Astrocyte (in vitro differentiated cells and primary cell): Measurements from ENCODE around the gene RNF223. TPM values are rescaled to one million over a fixed set of nuclear protein-coding genes. Genes with fewer than 3 reads are reported as not detected.

Experiments
- DNase-seq: peaks from one replicate; pipeline ENCODE4 v3.0.0-alpha.2; 2010; ENCODE audit warnings: low read depth
- FAIRE-seq: peaks from 2 replicates; lab custom pipeline; 2011; peaks lifted over from hg19 to GRCh38; lab: Jason Lieb, UNC
- H2AFZ ChIP-seq: 2 replicates; pipeline ENCODE4 v1.6.0; 2012; ENCODE audit warnings: low read depth, low read length, inconsistent platforms
- H3K27ac ChIP-seq: 2 replicates; pipeline ENCODE4 v1.5.1; 2011; ENCODE audit warnings: low read depth, low read length, inconsistent platforms
- H3K27me3 ChIP-seq: 2 replicates; pipeline ENCODE4 v1.6.0; 2011; ENCODE audit warnings: low read length, inconsistent platforms; ENCODE audit not compliant: insufficient read depth
- H3K36me3 ChIP-seq: 2 replicates; pipeline ENCODE4 v1.5.1; 2011; ENCODE audit warnings: low read length, inconsistent platforms; ENCODE audit not compliant: insufficient read depth
- H3K4me1 ChIP-seq: 2 replicates; pipeline ENCODE4 v1.5.1; 2011; ENCODE audit warnings: low read length, inconsistent platforms; ENCODE audit not compliant: insufficient read depth
- H3K4me2 ChIP-seq: 2 replicates; pipeline ENCODE4 v1.6.0; 2012; ENCODE audit warnings: low read length, inconsistent platforms
- H3K4me3 ChIP-seq: 2 replicates; pipeline ENCODE4 v1.5.1; 2011; ENCODE audit warnings: low read depth, mild to moderate bottlenecking, low read length, inconsistent platforms; ENCODE audit not compliant: insufficient read depth
- H3K79me2 ChIP-seq: 2 replicates; pipeline ENCODE4 v1.6.0; 2012; ENCODE audit warnings: mild to moderate bottlenecking, low read length, inconsistent platforms; ENCODE audit not compliant: insufficient read depth
- H3K9ac ChIP-seq: 2 replicates; pipeline ENCODE4 v1.6.0; 2012; ENCODE audit warnings: mild to moderate bottlenecking, low read length, inconsistent platforms
- H3K9me3 ChIP-seq: 2 replicates; pipeline ENCODE4 v1.5.1; 2012; ENCODE audit warnings: low read depth, mild to moderate bottlenecking, low read length, inconsistent platforms; ENCODE audit not compliant: insufficient read depth
- H4K20me1 ChIP-seq: 2 replicates; pipeline ENCODE4 v1.6.0; 2012; ENCODE audit warnings: low read length, inconsistent platforms; ENCODE audit not compliant: insufficient read depth
- H3K27ac Mint-ChIP-seq: one replicate; pipeline ENCODE4 v1.8.0; 2021; ENCODE audit warnings: mild to moderate bottlenecking, mixed read lengths; ENCODE audit not compliant: unreplicated experiment
- H3K27me3 Mint-ChIP-seq: one replicate; pipeline ENCODE4 v1.8.0; 2021; ENCODE audit warnings: low read depth, mixed read lengths; ENCODE audit not compliant: unreplicated experiment
- H3K36me3 Mint-ChIP-seq: one replicate; pipeline ENCODE4 v1.8.0; 2021; ENCODE audit warnings: low read depth, mixed read lengths; ENCODE audit not compliant: unreplicated experiment
- H3K4me1 Mint-ChIP-seq: one replicate; pipeline ENCODE4 v1.8.0; 2021; ENCODE audit warnings: low read depth, mixed read lengths; ENCODE audit not compliant: unreplicated experiment
- H3K4me3 Mint-ChIP-seq: one replicate; pipeline ENCODE4 v1.8.0; 2021; ENCODE audit warnings: mild to moderate bottlenecking, moderate library complexity, mixed read lengths; ENCODE audit not compliant: unreplicated experiment
- H3K9me3 Mint-ChIP-seq: one replicate; pipeline ENCODE4 v1.8.0; 2021; ENCODE audit warnings: mild to moderate bottlenecking, mixed read lengths; ENCODE audit not compliant: unreplicated experiment
- EZH2 ChIP-seq: IDR thresholded peaks from 2 replicates; pipeline ENCODE4 v1.6.1; 2012; ENCODE audit warnings: mild to moderate bottlenecking, low read length, inconsistent platforms; ENCODE audit not compliant: insufficient read depth
- total RNA-seq: library from RNA; stranded (reverse); gene quantifications from 2 replicates; pipeline ENCODE4 v1.2.1, GENCODE V29; 2021
- TF ChIP-seq, protein P1 (sequence below): IDR thresholded peaks from 2 replicates; pipeline ENCODE4 v1.5.1; 2011; ENCODE audit warnings: low read depth, mild to moderate bottlenecking, inconsistent platforms, low read length, moderate library complexity; ENCODE audit not compliant: insufficient read depth

Gene RNF223
- total RNA-seq, 1 donor from 2014 or later: 0.18 TPM

DNA sequence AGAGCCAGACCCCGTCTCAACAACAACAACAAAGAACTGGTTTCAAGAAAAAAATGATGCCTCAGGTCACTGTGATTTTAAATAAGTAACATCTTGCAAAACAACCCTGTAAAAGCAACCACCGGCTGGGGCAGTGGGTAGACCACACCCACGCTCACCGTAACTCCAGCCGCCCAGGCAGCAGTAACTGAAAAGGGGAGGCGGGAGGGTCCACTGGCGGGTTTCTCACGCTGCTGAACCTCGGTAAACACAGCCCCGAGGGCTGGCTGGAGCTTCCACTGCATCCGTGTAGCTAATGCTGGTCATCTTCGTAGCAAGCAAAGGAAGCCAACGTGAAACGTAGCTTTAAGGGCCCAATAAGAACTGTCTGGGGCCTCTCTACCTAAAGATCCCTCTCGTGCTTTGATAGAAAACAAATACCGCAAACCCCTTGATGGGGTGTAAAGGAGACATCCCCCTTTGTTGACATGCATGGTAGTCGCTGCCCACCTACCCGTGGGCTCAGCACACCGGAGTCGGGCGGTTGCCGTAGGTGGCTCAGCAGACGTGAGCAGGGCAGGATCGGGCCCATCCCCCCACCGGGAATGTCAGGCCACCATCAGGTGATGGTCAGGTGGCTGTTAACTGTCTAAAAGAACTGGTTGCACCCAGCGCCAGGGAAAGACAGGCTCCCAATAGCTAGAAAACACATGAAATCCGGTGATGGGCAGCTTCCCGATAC, 37.6 kb upstream of the RNF223 start:
- Histone ChIP-seq H3K9ac (no peak overlapping the region), H3K4me3 (no peak overlapping the region), H3K9me3 (peaks cover 6% of the 10 kb centered on the region), H3K27me3 (no peaks in the 10 kb centered on the region), H3K36me3 (no peaks in the 10 kb centered on the region), H3K27ac (no peak overlapping the region), H4K20me1 (peaks cover 10% of the 10 kb centered on the region), H3K4me1 (no peaks in the 10 kb centered on the region), H3K79me2 (peaks cover 49% of the 10 kb centered on the region), H3K4me2 (no peak overlapping the region), H2AFZ (no peak overlapping the region)
- no peak overlapping the region for H3K4me3 Mint-ChIP-seq
- H3K36me3 Mint-ChIP-seq: peaks cover 12% of the 10 kb centered on the region
- no peak for TF ChIP-seq EZH2
- TF ChIP-seq, protein P1, sequence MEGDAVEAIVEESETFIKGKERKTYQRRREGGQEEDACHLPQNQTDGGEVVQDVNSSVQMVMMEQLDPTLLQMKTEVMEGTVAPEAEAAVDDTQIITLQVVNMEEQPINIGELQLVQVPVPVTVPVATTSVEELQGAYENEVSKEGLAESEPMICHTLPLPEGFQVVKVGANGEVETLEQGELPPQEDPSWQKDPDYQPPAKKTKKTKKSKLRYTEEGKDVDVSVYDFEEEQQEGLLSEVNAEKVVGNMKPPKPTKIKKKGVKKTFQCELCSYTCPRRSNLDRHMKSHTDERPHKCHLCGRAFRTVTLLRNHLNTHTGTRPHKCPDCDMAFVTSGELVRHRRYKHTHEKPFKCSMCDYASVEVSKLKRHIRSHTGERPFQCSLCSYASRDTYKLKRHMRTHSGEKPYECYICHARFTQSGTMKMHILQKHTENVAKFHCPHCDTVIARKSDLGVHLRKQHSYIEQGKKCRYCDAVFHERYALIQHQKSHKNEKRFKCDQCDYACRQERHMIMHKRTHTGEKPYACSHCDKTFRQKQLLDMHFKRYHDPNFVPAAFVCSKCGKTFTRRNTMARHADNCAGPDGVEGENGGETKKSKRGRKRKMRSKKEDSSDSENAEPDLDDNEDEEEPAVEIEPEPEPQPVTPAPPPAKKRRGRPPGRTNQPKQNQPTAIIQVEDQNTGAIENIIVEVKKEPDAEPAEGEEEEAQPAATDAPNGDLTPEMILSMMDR: no peak
- H3K27me3 Mint-ChIP-seq: no peaks in the 10 kb centered on the region
- H3K27ac Mint-ChIP-seq: no peak overlapping the region
- peaks cover 4% of the 10 kb centered on the region for H3K9me3 Mint-ChIP-seq
- FAIRE-seq: no peak
- no peaks in the 10 kb centered on the region for H3K4me1 Mint-ChIP-seq
- DNase-seq: no peak

DNA sequence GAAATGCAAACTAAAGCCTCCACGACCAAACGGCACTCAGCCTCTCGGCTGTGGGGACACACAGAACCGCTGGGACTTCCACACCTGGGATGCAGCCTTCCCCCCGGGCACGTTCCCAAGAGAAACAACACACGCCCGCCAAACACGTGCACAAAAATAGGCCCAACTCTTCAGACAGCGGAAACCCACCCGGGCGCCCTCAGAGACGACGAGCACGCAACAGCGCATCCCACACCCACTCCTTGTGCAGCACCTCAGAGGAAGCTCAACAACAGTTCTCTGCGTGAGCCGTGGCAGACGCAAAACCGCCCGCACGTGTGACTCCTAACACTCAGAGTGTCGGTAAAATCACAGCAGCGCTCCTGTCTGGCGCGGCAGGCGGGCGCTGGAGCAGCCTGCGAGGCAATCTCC, 36.5 kb upstream of the RNF223 start:
- Histone ChIP-seq H3K4me3 (no peak overlapping the region), H2AFZ (no peak overlapping the region), H3K4me2 (no peak overlapping the region), H3K9me3 (peaks cover 6% of the 10 kb centered on the region), H3K36me3 (no peaks in the 10 kb centered on the region), H3K9ac (no peak overlapping the region), H3K27me3 (no peaks in the 10 kb centered on the region), H3K27ac (no peak overlapping the region), H4K20me1 (peaks cover 10% of the 10 kb centered on the region), H3K79me2 (peaks cover 59% of the 10 kb centered on the region), H3K4me1 (no peaks in the 10 kb centered on the region)
- Mint-ChIP-seq H3K4me3 (no peak overlapping the region), H3K4me1 (no peaks in the 10 kb centered on the region), H3K36me3 (peaks cover 12% of the 10 kb centered on the region), H3K27ac (peak overlapping the region; percentile 1), H3K9me3 (peaks cover 6% of the 10 kb centered on the region), H3K27me3 (no peaks in the 10 kb centered on the region)
- TF ChIP-seq, protein P1: no peak
- no peak for TF ChIP-seq EZH2
- DNase-seq (no peak), FAIRE-seq (no peak)

DNA sequence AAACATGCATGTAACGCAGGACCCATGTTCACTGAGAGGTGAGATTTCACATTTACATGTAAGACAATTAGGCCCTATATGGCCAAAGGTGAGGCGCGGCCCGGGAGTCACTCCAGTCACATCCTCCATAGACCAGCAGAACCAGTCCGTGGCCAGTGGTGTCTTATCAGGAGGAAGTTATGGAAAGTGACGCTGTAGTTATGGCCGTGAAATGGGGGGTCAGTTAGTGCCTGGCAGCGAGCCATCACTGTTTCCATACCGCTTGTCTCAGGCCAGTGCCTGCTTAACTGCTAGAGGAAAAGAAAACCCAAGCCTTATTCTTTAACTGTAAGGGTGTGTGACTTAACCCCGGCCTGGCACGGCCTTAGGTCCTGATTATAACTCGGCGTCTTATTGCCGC, 35.6 kb upstream of the RNF223 start:
- FAIRE-seq (no peak), DNase-seq (no peak)
- TF ChIP-seq, protein P1: no peak
- no peak for TF ChIP-seq EZH2
- no peak overlapping the region for H3K9ac ChIP-seq
- no peak overlapping the region for H3K4me2 ChIP-seq
- peaks cover 54% of the 10 kb centered on the region for H3K79me2 ChIP-seq
- H3K27me3 Mint-ChIP-seq: no peaks in the 10 kb centered on the region
- peaks cover 1% of the 10 kb centered on the region for H3K4me1 Mint-ChIP-seq
- no peak overlapping the region for H3K4me3 ChIP-seq
- peaks cover 6% of the 10 kb centered on the region for H3K9me3 ChIP-seq
- H3K27ac ChIP-seq: no peak overlapping the region
- no peak overlapping the region for H3K4me3 Mint-ChIP-seq
- no peak overlapping the region for H2AFZ ChIP-seq
- no peaks in the 10 kb centered on the region for H3K4me1 ChIP-seq
- peaks cover 10% of the 10 kb centered on the region for H4K20me1 ChIP-seq
- H3K27ac Mint-ChIP-seq: no peak overlapping the region
- H3K27me3 ChIP-seq: no peaks in the 10 kb centered on the region
- H3K36me3 ChIP-seq: no peaks in the 10 kb centered on the region
- peaks cover 6% of the 10 kb centered on the region for H3K9me3 Mint-ChIP-seq
- H3K36me3 Mint-ChIP-seq: peaks cover 12% of the 10 kb centered on the region
